ENCODE results near the gene SLC2A4.

SLC2A4 gene

GRCh38 chr17:7263801-7264078 is 17.8 kb upstream of the SLC2A4 start:
- no peak for DNase-seq (ENCODE audit: extremely low read depth in 1 of 2, low read depth in 1 of 2)

- no peak for DNase-seq (ENCODE audit: extremely low read depth in 1 of 2, low read depth in 1 of 2)
Measured at GRCh38 chr17:7266784-7267183, 14.7 kb upstream of the SLC2A4 start.

- no peak for DNase-seq (ENCODE audit: extremely low read depth in 1 of 2, low read depth in 1 of 2)
Measured at GRCh38 chr17:7279448-7279847, 2.1 kb upstream of the SLC2A4 start.

GRCh38 chr17:7280519-7281073 is 922 bp upstream of the SLC2A4 start:
- peak; percentile 68 to 73 for DNase-seq (ENCODE audit: extremely low read depth in 1 of 2, low read depth in 1 of 2)

GRCh38 chr17:7281953-7282751 is 634 bp downstream of the SLC2A4 start:
- DNase-seq (ENCODE audit: extremely low read depth in 1 of 2, low read depth in 1 of 2): no peak

- DNase-seq (ENCODE audit: extremely low read depth in 1 of 2, low read depth in 1 of 2): no peak
Measured at GRCh38 chr17:7282752-7283321, 1.3 kb downstream of the SLC2A4 start.

- DNase-seq (ENCODE audit: extremely low read depth in 1 of 2, low read depth in 1 of 2): no peak
Measured at GRCh38 chr17:7283471-7284216, 2.1 kb downstream of the SLC2A4 start.

- no peak for DNase-seq (ENCODE audit: extremely low read depth in 1 of 2, low read depth in 1 of 2)
Measured at GRCh38 chr17:7284911-7285310, 3.4 kb downstream of the SLC2A4 start.

GRCh38 chr17:7285679-7286078 is 4.2 kb downstream of the SLC2A4 start:
- DNase-seq (ENCODE audit: extremely low read depth in 1 of 2, low read depth in 1 of 2): no peak

- no peak for DNase-seq (ENCODE audit: extremely low read depth in 1 of 2, low read depth in 1 of 2)
Measured at GRCh38 chr17:7289256-7290032, 7.9 kb downstream of the SLC2A4 start.

GRCh38 chr17:7290166-7290565 is 8.6 kb downstream of the SLC2A4 start:
- DNase-seq (ENCODE audit: extremely low read depth in 1 of 2, low read depth in 1 of 2): no peak

GRCh38 chr17:7290685-7291084 is 9.2 kb downstream of the SLC2A4 start:
- DNase-seq (ENCODE audit: extremely low read depth in 1 of 2, low read depth in 1 of 2): no peak

GRCh38 chr17:7292194-7292593 is 10.7 kb downstream of the SLC2A4 start:
- DNase-seq (ENCODE audit: extremely low read depth in 1 of 2, low read depth in 1 of 2): no peak

GRCh38 chr17:7292729-7293128 is 11.2 kb downstream of the SLC2A4 start:
- no peak for DNase-seq (ENCODE audit: extremely low read depth in 1 of 2, low read depth in 1 of 2)

GRCh38 chr17:7293159-7293558 is 11.6 kb downstream of the SLC2A4 start:
- DNase-seq (ENCODE audit: extremely low read depth in 1 of 2, low read depth in 1 of 2): no peak

GRCh38 chr17:7293816-7294613 is 12.5 kb downstream of the SLC2A4 start:
- no peak for DNase-seq (ENCODE audit: extremely low read depth in 1 of 2, low read depth in 1 of 2)

- DNase-seq (ENCODE audit: extremely low read depth in 1 of 2, low read depth in 1 of 2): peak in 1 of 2 donors; percentile 56
Measured at GRCh38 chr17:7294614-7295153, 13.2 kb downstream of the SLC2A4 start, which contains the start of gene YBX2. YBX2 (minus strand) TSS chr17:7294639; CDS start chr17:7294500, 139 bp downstream.

GRCh38 chr17:7295230-7296180 is 14.0 kb downstream of the SLC2A4 start:
- no peak for DNase-seq (ENCODE audit: extremely low read depth in 1 of 2, low read depth in 1 of 2)
